Upper lobe of right lung (tissue), 1 donor: ENCODE data around the gene GSN. TPM values are rescaled to one million over a fixed set of nuclear protein-coding genes. Genes with fewer than 3 reads are reported as not detected.

Experiments
- ATAC-seq: fragments of 200-7000 bp; cut with Tn5 transposase; one replicate; pipeline ENCODE4 v1.9.1; 2020; ENCODE audit warnings: mild to moderate bottlenecking, moderate library complexity
- DNase-seq: peaks from one replicate; pipeline ENCODE4 v3.0.0-alpha.2; 2020
- H3K27ac ChIP-seq: fragments of 200-600 bp; one replicate; pipeline ENCODE4 v1.8.0; 2022
- H3K27me3 ChIP-seq: fragments of 200-600 bp; one replicate; pipeline ENCODE4 v1.8.0; 2022; ENCODE audit warnings: mild to moderate bottlenecking
- H3K36me3 ChIP-seq: fragments of 200-600 bp; one replicate; pipeline ENCODE4 v1.8.0; 2022
- H3K4me1 ChIP-seq: fragments of 200-600 bp; one replicate; pipeline ENCODE4 v1.8.0; 2022
- H3K4me3 ChIP-seq: fragments of 200-600 bp; one replicate; pipeline ENCODE4 v1.8.0; 2022; ENCODE audit warnings: mild to moderate bottlenecking
- H3K9me3 ChIP-seq: fragments of 200-600 bp; one replicate; pipeline ENCODE4 v1.8.0; 2022
- CTCF ChIP-seq: fragments of 200-600 bp; IDR thresholded peaks from one replicate; pipeline ENCODE4 v1.8.0; 2022; ENCODE audit warnings: antibody characterized with exemption
- intact Hi-C: fragments of 100-400 bp; cut with DNase I; formaldehyde crosslinking; loops from one replicate; pipeline ENCODE4 v1.11.0; 2022
- total RNA-seq: library from RNA; stranded (reverse); fragmentation: NEBNext Ultra II Directional; extraction: Animal tissue kit (Norgen Biotek cat#: 25700); gene quantifications from one replicate; pipeline ENCODE4 v1.2.1, GENCODE V29; 2021
- donor health status: DM: no; HTN: yes; CAD: no; lungs with severe emphysema.

GSN gene
- total RNA-seq, 1 donor from 2014 or later = 464 TPM

DNA sequence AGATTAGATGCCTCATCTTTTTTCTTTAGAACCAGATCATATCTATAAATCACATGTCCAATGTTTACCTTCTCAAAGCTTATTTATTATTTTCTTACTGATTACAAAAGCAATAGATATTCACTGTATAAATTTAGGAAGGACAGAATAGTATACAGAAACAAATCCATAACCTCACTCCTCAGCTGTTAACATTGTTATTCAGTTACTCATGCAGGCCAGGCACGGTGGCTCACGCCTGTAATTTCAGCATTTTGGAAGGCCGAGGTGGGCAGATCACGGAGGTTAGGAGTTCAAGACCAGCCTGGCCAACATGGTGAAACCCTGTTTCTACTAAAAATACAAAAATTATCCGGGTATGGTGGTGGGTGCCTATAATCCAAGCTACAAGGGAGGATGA lies 86.8 kb downstream of the GSN start:
- intact Hi-C loops = no loop called here
- DNase-seq (no peak), ATAC-seq (no peak)
- H3K27me3 ChIP-seq = no peaks in the 10 kb centered on the region
- peaks cover 61% of the 10 kb centered on the region for H3K36me3 ChIP-seq
- H3K4me3 ChIP-seq = no peak overlapping the region
- H3K9me3 ChIP-seq = no peaks in the 10 kb centered on the region
- no peak for TF ChIP-seq CTCF
- H3K27ac ChIP-seq = peak overlapping the region; percentile 51
- H3K4me1 ChIP-seq = peaks cover 98% of the 10 kb centered on the region

- ATAC-seq (no peak), DNase-seq (no peak)
- no peak for TF ChIP-seq CTCF
- Histone ChIP-seq H3K4me1 (peaks cover 96% of the 10 kb centered on the region), H3K9me3 (no peaks in the 10 kb centered on the region), H3K4me3 (no peak overlapping the region), H3K27ac (peak overlapping the region; percentile 55), H3K27me3 (no peaks in the 10 kb centered on the region), H3K36me3 (peaks cover 40% of the 10 kb centered on the region)
- intact Hi-C loops = no loop called here
These were observed 89.0 kb downstream of the GSN start for GRCh38 chr9:121357011-121357410.

DNA sequence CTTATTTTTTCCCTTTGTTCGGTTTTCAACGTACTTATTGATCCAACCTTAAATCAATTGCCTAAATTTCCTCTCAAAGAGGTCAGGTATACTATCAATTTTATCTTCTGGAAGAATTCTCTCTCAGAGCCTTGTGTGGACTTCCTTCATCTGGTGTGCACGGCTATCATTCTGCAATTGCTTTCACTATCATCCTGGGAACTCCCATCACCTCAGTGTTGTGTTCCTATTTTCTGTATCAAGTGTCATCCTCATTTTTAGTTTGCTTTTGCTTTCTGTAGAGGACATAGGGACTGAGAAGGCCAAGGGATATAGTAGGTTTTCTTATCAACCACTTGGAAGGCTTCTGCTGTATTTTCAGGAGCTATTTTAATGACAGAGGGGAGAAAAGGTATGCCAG lies 90.8 kb downstream of the GSN start:
- peaks cover 96% of the 10 kb centered on the region for H3K4me1 ChIP-seq
- ATAC-seq (peak; percentile 49), DNase-seq (no peak)
- no peak overlapping the region for H3K4me3 ChIP-seq
- TF ChIP-seq CTCF = no peak
- no peaks in the 10 kb centered on the region for H3K9me3 ChIP-seq
- H3K27me3 ChIP-seq = no peaks in the 10 kb centered on the region
- peaks cover 22% of the 10 kb centered on the region for H3K36me3 ChIP-seq
- intact Hi-C loops = no loop called here
- peak overlapping the region; percentile 44 for H3K27ac ChIP-seq

DNA sequence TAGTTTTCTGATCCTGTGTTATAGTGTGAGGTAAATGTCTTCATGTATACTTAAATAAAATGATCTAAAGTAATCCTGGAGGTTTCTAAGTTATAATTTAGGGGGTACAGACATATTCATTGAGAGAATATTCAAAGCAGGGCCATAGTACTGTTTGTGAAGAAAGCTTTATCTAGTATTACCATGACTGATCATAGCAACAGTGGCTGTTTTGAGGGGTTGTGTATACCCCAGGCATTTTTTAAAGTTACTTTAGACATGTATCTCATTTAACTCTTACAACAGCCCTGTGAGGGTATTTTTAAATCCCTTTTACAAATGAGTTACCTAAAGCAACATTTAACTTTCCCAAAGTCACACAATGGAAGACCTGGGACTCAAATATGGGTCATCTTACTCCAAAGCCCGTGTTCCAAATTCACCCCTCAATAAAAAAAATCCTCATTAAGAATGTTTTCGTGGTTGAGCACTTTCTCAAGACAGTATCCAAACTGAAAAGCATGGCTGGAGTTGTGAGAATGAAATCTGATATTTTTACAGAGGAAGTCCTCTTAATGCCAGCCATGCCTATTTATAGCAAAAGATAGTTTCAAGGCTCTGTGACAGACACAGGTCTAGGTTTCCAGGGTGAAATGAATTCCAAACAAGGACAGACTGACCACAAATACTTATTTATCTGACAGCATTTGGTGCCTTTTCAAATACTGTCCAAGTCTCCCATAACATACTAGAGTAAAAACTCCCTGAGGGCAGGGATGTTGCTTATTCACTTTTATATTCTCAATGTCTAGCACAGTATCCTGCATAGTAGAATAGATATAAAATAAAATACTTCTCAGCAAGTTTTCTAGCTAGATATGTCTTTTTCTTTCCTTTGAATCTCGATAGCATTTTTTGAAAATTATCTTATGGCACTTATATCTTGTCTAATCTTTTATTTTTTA lies 91.7 kb downstream of the GSN start:
- H3K4me1 ChIP-seq = peaks cover 99% of the 10 kb centered on the region
- DNase-seq (no peak), ATAC-seq (no peak)
- peak overlapping the region; percentile 44 for H3K27ac ChIP-seq
- no peaks in the 10 kb centered on the region for H3K9me3 ChIP-seq
- no peaks in the 10 kb centered on the region for H3K27me3 ChIP-seq
- peaks cover 14% of the 10 kb centered on the region for H3K36me3 ChIP-seq
- intact Hi-C loops = no loop called here
- no peak overlapping the region for H3K4me3 ChIP-seq
- no peak for TF ChIP-seq CTCF

DNA sequence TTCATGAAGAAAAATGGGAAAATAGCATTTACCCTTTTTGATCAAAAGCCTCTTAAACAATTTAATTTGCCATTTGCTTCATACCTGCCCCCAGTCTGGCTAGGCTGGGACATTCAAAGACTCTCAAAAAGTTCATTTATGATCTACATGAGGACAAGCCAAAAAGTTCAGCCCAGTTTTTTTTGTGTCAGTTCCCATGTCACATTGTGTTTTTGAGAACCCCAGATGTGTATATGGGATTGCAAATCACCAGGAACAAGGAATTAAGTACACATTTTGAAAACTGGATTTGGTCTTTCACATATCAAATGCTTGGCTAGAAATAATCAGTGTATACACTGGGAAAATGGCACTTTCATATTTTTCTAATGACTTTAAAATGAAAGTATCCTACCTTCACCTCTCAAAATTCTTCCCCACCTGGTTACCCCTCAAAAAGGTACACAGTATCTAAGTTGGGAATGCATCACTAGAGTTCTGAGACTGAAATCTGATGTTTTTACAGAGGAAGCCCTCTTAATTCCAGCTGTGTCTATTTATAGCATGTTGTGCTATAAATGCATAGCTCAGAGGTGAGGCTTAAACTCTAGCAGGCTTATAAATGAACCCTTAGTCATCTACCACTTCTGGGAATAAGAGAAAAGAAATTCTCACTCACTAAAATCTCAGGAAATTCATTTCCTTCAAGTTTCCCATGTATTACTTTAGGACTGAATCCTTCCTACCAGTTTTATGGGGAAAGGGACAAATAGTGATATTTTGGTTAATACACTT lies 92.8 kb downstream of the GSN start:
- no peak for TF ChIP-seq CTCF
- Histone ChIP-seq H3K9me3 (no peaks in the 10 kb centered on the region), H3K4me1 (peaks cover 99% of the 10 kb centered on the region), H3K27ac (no peak overlapping the region), H3K4me3 (no peak overlapping the region), H3K36me3 (peaks cover 11% of the 10 kb centered on the region), H3K27me3 (no peaks in the 10 kb centered on the region)
- ATAC-seq = no peak
- DNase-seq = no peak
- intact Hi-C loops = no loop called here
